Adrenal gland (tissue), 12 donors: ENCODE measurements around the gene PCDHB16. TPM values are rescaled to one million over a fixed set of nuclear protein-coding genes. Genes with fewer than 3 reads are reported as not detected.
A peak's percentile ranks its signal among the peaks of the same experiment; 100 is the strongest.
"Not testable (repeated sequence)": the region's sequence is repeated elsewhere in the genome, so short reads cannot be mapped to it uniquely, and the experiment has no call there.

ENCODE experiments used
- DNase-seq, 7 donors: peaks; one replicate each; pipeline ENCODE4 v3.0.0-alpha.2; 2019 to 2020
- H3K27ac ChIP-seq, 5 donors: fragments of 200-600 bp; sonication (generic) in 4 of 5; 1 replicate in 3 of 5; 2 replicates in 2 of 5; pipeline versions ENCODE4 v1.5.1 to v1.8.0; 2016 to 2020; ENCODE audit warnings: mild to moderate bottlenecking in 1 of 5
- H3K27me3 ChIP-seq: fragments of 200-600 bp; 2 replicates; pipeline ENCODE4 v1.8.0; 2021
- H3K36me3 ChIP-seq, 2 donors: fragments of 200-600 bp; replicated peaks in 1 of 2; 1 replicate in 1 of 2; 2 replicates in 1 of 2; pipeline versions ENCODE4 v1.5.1 to v1.8.0; 2018 to 2022
- H3K4me1 ChIP-seq, 2 donors: fragments of 200-600 bp; replicated peaks in 1 of 2; 1 replicate in 1 of 2; 2 replicates in 1 of 2; pipeline versions ENCODE4 v1.5.1 to v1.8.0; 2018 to 2021
- H3K4me3 ChIP-seq, 4 donors: fragments of 200-600 bp; sonication (generic) in 3 of 4; one replicate each; pipeline ENCODE4 v1.5.1; 2016 to 2018
- H3K9me3 ChIP-seq, 3 donors: fragments of 200-600 bp; sonication (generic) in 1 of 3; replicated peaks in 1 of 3; 1 replicate in 2 of 3; 2 replicates in 1 of 3; pipeline versions ENCODE4 v1.5.1 to v1.8.0; 2016 to 2021
- CTCF ChIP-seq, 6 experiments: fragments of 450-650 bp in 4 of 6; fragments of 200-600 bp in 2 of 6; sonication (generic) in 1 of 6; IDR thresholded peaks; 1 replicate in 5 of 6; 2 replicates in 1 of 6; pipeline versions ENCODE4 v1.5.1 to v1.8.0; 2016 to 2021; ENCODE audit warnings: antibody characterized with exemption in 6 of 6, mild to moderate bottlenecking in 2 of 6, moderate library complexity in 1 of 6
- POLR2A ChIP-seq, 2 donors: fragments of 450-650 bp; IDR thresholded peaks; one replicate each; pipeline ENCODE4 v1.6.1; 2017; ENCODE audit warnings: antibody characterized with exemption in 2 of 2, mild to moderate bottlenecking in 2 of 2, moderate library complexity in 1 of 2
- WGBS, 4 donors: extraction: QIAGEN DNeasy Blood & Tissue Kit in 2 of 4; methylation state at CpG; one replicate each; pipeline versions ENCODE4 v1.1.5 to v1.1.7; 2013 to 2017; 5-methylcytosine and 5-hydroxymethylcytosine counted together
- intact Hi-C, 2 donors: fragments of 100-400 bp; cut with DNase I; formaldehyde crosslinking; loops; one replicate each; pipeline versions ENCODE4 v1.14.1 to v1.15.0; 2022 to 2023
- polyA plus RNA-seq, 3 donors: library from polyadenylated mRNA; stranded (reverse); fragments of 200-250 nt in 2 of 3; fragments of 350-450 nt in 1 of 3; fragmentation: Illumina TruSeq in 1 of 3; extraction: RNeasy Lipid Tissue Mini Kit (QIAGEN cat#74804) in 1 of 3; gene quantifications; one replicate each; pipeline ENCODE4 v1.2.3, GENCODE V29; 2013 to 2014
- total RNA-seq, 9 donors: library from RNA; depleted of rRNA in 4 of 9; stranded (reverse); fragments of >200 nt in 4 of 9; fragments of 120-200 nt in 1 of 9; fragmentation: NEBNext Ultra II Directional in 1 of 9; extraction: Animal tissue kit (Norgen Biotek cat#: 25700) in 1 of 9; gene quantifications; one replicate each; pipeline versions ENCODE4 v1.1.0 to v1.2.4, GENCODE V29; 2013 to 2023
- donor health status: healthy with polysubstance abuse.
- donor health status: Bipolar disorder and iron deficiency.
- donor health status: DM: yes; HTN: yes; CAD: no.
- donor health status: DM: no; HTN: no; CAD: no.
- donor health status: DM: no; HTN: no; CAD: no.
- donor health status: DM: yes; HTN: yes; CAD: no.

The PCDHB16 gene
- total and polyA plus RNA-seq, 12 donors, result 0.39 to 3.3 (median 1.4) TPM

GRCh38 chr5:141196363-141196762 lies 14.2 kb downstream of the PCDHB16 start:
- no peak for DNase-seq
- intact Hi-C loops, result no loop called here
- Histone ChIP-seq H3K36me3 (no peaks in the 10 kb centered on the region), H3K4me3 (no peak overlapping the region), H3K27me3 (no peaks in the 10 kb centered on the region), H3K9me3 (peaks cover 0 to 8% (median 6%) of the 10 kb centered on the region in 3 donors), H3K27ac (no peak overlapping the region), H3K4me1 (no peaks in the 10 kb centered on the region)
- WGBS, 4 donors, result 31 to 59% (median 40%) methylated on average over 3 of the region's 3 CpGs
- TF ChIP-seq POLR2A (IDR thresholded peaks at IDR 0.05) (no peak), CTCF (IDR thresholded peaks at IDR 0.05) (no peak)

- H3K4me1 ChIP-seq, result no peaks in the 10 kb centered on the region
- H3K27ac ChIP-seq, result no peak within 1 kb of the TSS
- no peaks in the 10 kb centered on the region for H3K36me3 ChIP-seq
- TF ChIP-seq POLR2A (IDR thresholded peaks at IDR 0.05) (no peak), CTCF (IDR thresholded peaks at IDR 0.05) (peak in 1 of 6 experiments; percentile 13)
- peak in 1 of 7 donors; percentile 3 for DNase-seq
- H3K9me3 ChIP-seq, result peaks cover 0 to 6% (median 6%) of the 10 kb centered on the region in 3 donors
- WGBS, 4 donors, result 25 to 47% (median 40%) methylated on average over 21 of the region's 21 CpGs
- H3K4me3 ChIP-seq, result no peak within 1 kb of the TSS
- intact Hi-C loops, result no loop called here
- H3K27me3 ChIP-seq, result no peaks in the 10 kb centered on the region
Measured at GRCh38 chr5:141199359-141200235, 17.4 kb downstream of the PCDHB16 start, which contains the start of gene PCDHB11. PCDHB11 (plus strand) TSS chr5:141199627; CDS start chr5:141199775, 148 bp downstream.

- H3K4me3 ChIP-seq, H3K36me3 ChIP-seq, H3K27ac ChIP-seq, DNase-seq, H3K27me3 ChIP-seq, H3K9me3 ChIP-seq, H3K4me1 ChIP-seq, intact Hi-C loops: not testable (repeated sequence)
- WGBS, 4 donors, result 20 to 40% (median 30%) methylated on average over 1 to 25 of the region's 38 CpGs
Measured at GRCh38 chr5:141201126-141201525, 18.9 kb downstream of the PCDHB16 start.

GRCh38 chr5:141201646-141202045 lies 19.5 kb downstream of the PCDHB16 start:
- intact Hi-C loops, H3K27me3 ChIP-seq, H3K36me3 ChIP-seq, H3K4me1 ChIP-seq, H3K4me3 ChIP-seq, H3K9me3 ChIP-seq, H3K27ac ChIP-seq, DNase-seq: not testable (repeated sequence)
- 24 to 36% (median 27%) methylated on average over 21 to 32 of the region's 35 CpGs for WGBS, 4 donors

GRCh38 chr5:141208478-141208877 lies 26.3 kb downstream of the PCDHB16 start, which contains the start of gene PCDHB12:
PCDHB12 (plus strand) TSS chr5:141208719; CDS start chr5:141208908, 189 bp downstream.
- DNase-seq, result peak in 1 of 7 donors; percentile 7
- Histone ChIP-seq H3K27me3 (peaks cover 9% of the 10 kb centered on the region), H3K36me3 (no peaks in the 10 kb centered on the region), H3K27ac (no peak within 1 kb of the TSS), H3K4me1 (no peaks in the 10 kb centered on the region), H3K4me3 (no peak within 1 kb of the TSS), H3K9me3 (no peaks in the 10 kb centered on the region)
- intact Hi-C loops, result no loop called here
- WGBS, 4 donors, result 15 to 27% (median 19%) methylated on average over 11 of the region's 11 CpGs
- TF ChIP-seq POLR2A (IDR thresholded peaks at IDR 0.05), result no peak
- peak in 4 of 6 experiments; percentile 10 to 29 (median 17) for TF ChIP-seq CTCF (IDR thresholded peaks at IDR 0.05)

GRCh38 chr5:141210281-141210680 lies 28.1 kb downstream of the PCDHB16 start:
- H3K36me3 ChIP-seq, intact Hi-C loops, H3K27me3 ChIP-seq, H3K27ac ChIP-seq, H3K9me3 ChIP-seq, H3K4me3 ChIP-seq, H3K4me1 ChIP-seq, DNase-seq: not testable (repeated sequence)
- WGBS, 4 donors, result 26 to 51% (median 38%) methylated on average over 6 to 39 of the region's 39 CpGs

- H3K4me3 ChIP-seq, H3K36me3 ChIP-seq, DNase-seq, intact Hi-C loops, H3K27me3 ChIP-seq, H3K9me3 ChIP-seq, H3K27ac ChIP-seq, H3K4me1 ChIP-seq: not testable (repeated sequence)
- WGBS, 4 donors, result 19 to 40% (median 30%) methylated on average over 1 to 21 of the region's 27 CpGs
Measured at GRCh38 chr5:141210849-141211248, 28.7 kb downstream of the PCDHB16 start.
